ENCODE results near the gene JKAMP.

DNA sequence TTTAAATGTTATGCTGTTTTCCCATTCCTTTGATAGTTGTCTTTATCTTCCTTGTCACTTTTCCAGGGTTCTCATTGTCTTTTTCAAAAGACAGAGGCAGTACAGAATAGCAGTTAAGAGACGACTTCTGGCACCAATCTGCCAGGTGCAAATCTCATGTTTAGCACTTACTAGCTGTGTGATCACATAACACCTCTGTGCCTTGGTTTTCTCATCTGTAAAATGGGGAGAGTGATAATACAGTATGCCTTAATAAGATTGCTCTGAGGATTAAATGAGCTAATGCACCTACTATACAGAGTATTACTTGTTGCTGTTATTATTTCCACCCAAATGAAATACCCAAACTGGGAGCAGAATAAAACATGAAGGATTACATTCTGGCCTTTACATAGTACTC, 23.9 kb upstream of the JKAMP start:
- TF ChIP-seq, protein P1, sequence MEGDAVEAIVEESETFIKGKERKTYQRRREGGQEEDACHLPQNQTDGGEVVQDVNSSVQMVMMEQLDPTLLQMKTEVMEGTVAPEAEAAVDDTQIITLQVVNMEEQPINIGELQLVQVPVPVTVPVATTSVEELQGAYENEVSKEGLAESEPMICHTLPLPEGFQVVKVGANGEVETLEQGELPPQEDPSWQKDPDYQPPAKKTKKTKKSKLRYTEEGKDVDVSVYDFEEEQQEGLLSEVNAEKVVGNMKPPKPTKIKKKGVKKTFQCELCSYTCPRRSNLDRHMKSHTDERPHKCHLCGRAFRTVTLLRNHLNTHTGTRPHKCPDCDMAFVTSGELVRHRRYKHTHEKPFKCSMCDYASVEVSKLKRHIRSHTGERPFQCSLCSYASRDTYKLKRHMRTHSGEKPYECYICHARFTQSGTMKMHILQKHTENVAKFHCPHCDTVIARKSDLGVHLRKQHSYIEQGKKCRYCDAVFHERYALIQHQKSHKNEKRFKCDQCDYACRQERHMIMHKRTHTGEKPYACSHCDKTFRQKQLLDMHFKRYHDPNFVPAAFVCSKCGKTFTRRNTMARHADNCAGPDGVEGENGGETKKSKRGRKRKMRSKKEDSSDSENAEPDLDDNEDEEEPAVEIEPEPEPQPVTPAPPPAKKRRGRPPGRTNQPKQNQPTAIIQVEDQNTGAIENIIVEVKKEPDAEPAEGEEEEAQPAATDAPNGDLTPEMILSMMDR (IDR thresholded peaks at IDR 0.05; ENCODE audit: extremely low read depth in 1 of 2, insufficient read depth in 1 of 2, low read depth in 1 of 2, low read length in 2 of 2) = no peak
- TF ChIP-seq EZH2 (IDR thresholded peaks at IDR 0.05; ENCODE audit: borderline replicate concordance, low read depth, low read length, severe bottlenecking) = no peak
- TF ChIP-seq JUN (IDR thresholded peaks at IDR 0.05; ENCODE audit: borderline replicate concordance, insufficient read depth, insufficient read length, low read depth) = no peak
- no peak for TF ChIP-seq POLR2AphosphoS5 (IDR thresholded peaks at IDR 0.05; ENCODE audit: insufficient read depth, low read depth, low read length)
- no peak for TF ChIP-seq GATA2 (IDR thresholded peaks at IDR 0.05; ENCODE audit: insufficient read depth, insufficient read length, low read depth, low read length)
- no peak for TF ChIP-seq POLR2A (IDR thresholded peaks at IDR 0.05; ENCODE audit: low read depth, low read length)
- no peak for TF ChIP-seq FOS (IDR thresholded peaks at IDR 0.05; ENCODE audit: borderline replicate concordance, insufficient read depth, low read length)

Data from endothelial cell of umbilical vein (primary cell).